Measurements from ENCODE around the gene PLLP.
A peak's percentile ranks its signal among the peaks of the same experiment; 100 is the strongest.

Gene PLLP

GRCh38 chr16:57306676-57307341, 22.3 kb upstream of the PLLP start:
- no peaks in the 10 kb centered on the region for H3F3A ChIP-seq (ENCODE audit: insufficient read depth, low read length)
- H3K36me3 ChIP-seq (replicated peaks; ENCODE audit: insufficient read depth, low read length), result no peaks in the 10 kb centered on the region
- no peaks in the 10 kb centered on the region for H4K20me1 ChIP-seq (ENCODE audit: insufficient read depth, low read length)
- no peak overlapping the region for H3K4me3 ChIP-seq (ENCODE audit: low read length)
- peaks cover 4% of the 10 kb centered on the region; the same call in 1 of the 2 replicates for H3K4me1 ChIP-seq (ENCODE audit: low read length)
- no peak overlapping the region for H2AFZ ChIP-seq (ENCODE audit: low read length)
- no peaks in the 10 kb centered on the region for H3K9me3 ChIP-seq (replicated peaks; ENCODE audit: insufficient read depth, low read length)
- H3K4me2 ChIP-seq (ENCODE audit: low read depth, low read length), result no peak overlapping the region
- no peak for DNase-seq
- TF ChIP-seq, protein P1, sequence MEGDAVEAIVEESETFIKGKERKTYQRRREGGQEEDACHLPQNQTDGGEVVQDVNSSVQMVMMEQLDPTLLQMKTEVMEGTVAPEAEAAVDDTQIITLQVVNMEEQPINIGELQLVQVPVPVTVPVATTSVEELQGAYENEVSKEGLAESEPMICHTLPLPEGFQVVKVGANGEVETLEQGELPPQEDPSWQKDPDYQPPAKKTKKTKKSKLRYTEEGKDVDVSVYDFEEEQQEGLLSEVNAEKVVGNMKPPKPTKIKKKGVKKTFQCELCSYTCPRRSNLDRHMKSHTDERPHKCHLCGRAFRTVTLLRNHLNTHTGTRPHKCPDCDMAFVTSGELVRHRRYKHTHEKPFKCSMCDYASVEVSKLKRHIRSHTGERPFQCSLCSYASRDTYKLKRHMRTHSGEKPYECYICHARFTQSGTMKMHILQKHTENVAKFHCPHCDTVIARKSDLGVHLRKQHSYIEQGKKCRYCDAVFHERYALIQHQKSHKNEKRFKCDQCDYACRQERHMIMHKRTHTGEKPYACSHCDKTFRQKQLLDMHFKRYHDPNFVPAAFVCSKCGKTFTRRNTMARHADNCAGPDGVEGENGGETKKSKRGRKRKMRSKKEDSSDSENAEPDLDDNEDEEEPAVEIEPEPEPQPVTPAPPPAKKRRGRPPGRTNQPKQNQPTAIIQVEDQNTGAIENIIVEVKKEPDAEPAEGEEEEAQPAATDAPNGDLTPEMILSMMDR (IDR thresholded peaks at IDR 0.05; ENCODE audit: low read length), result no peak
- no peak overlapping the region for H3K9ac ChIP-seq (ENCODE audit: low read length)
- no peaks in the 10 kb centered on the region for H3K27me3 ChIP-seq (replicated peaks; ENCODE audit: insufficient read depth, low read length)
- H3K79me2 ChIP-seq (ENCODE audit: low read length), result no peaks in the 10 kb centered on the region
- H3K27ac ChIP-seq (ENCODE audit: low read length), result no peak overlapping the region
- H3K9me2 ChIP-seq (replicated peaks; ENCODE audit: insufficient read depth, low read length), result no peaks in the 10 kb centered on the region

GRCh38 chr16:57305159-57305811, 20.8 kb upstream of the PLLP start:
- no peak for DNase-seq
- Histone ChIP-seq H3K27me3 (replicated peaks; ENCODE audit: insufficient read depth, low read length) (no peaks in the 10 kb centered on the region), H2AFZ (ENCODE audit: low read length) (no peak overlapping the region), H3K27ac (ENCODE audit: low read length) (no peak overlapping the region), H3K9me2 (replicated peaks; ENCODE audit: insufficient read depth, low read length) (no peaks in the 10 kb centered on the region), H3K9me3 (replicated peaks; ENCODE audit: insufficient read depth, low read length) (no peaks in the 10 kb centered on the region), H4K20me1 (ENCODE audit: insufficient read depth, low read length) (no peaks in the 10 kb centered on the region), H3K36me3 (replicated peaks; ENCODE audit: insufficient read depth, low read length) (no peaks in the 10 kb centered on the region), H3F3A (ENCODE audit: insufficient read depth, low read length) (0 out of 2 replicates have a peak, but pooled peaks cover under 1% of the 10 kb centered on the region), H3K4me1 (ENCODE audit: low read length) (peaks cover 8% of the 10 kb centered on the region; the same call in 1 of the 2 replicates), H3K79me2 (ENCODE audit: low read length) (no peaks in the 10 kb centered on the region), H3K4me2 (ENCODE audit: low read depth, low read length) (no peak overlapping the region), H3K9ac (ENCODE audit: low read length) (no peak overlapping the region), H3K4me3 (ENCODE audit: low read length) (no peak overlapping the region)
- TF ChIP-seq, protein P1 (IDR thresholded peaks at IDR 0.05; ENCODE audit: low read length), result no peak
- TF ChIP-seq EZH2 (optimal IDR thresholded peaks at IDR 0.05; ENCODE audit: low read depth, low read length) (no peak), EZH2phosphoT487 (IDR thresholded peaks at IDR 0.05; ENCODE audit: low read length) (no peak)

GRCh38 chr16:57304169-57305061, 19.9 kb upstream of the PLLP start:
- peak overlapping the region; percentile 44; the same call in 1 of the 2 replicates for H2AFZ ChIP-seq (ENCODE audit: low read length)
- no peak overlapping the region for H3K4me2 ChIP-seq (ENCODE audit: low read depth, low read length)
- peaks cover 8% of the 10 kb centered on the region for H3F3A ChIP-seq (ENCODE audit: insufficient read depth, low read length)
- peaks cover 8% of the 10 kb centered on the region; the same call in 1 of the 2 replicates for H3K4me1 ChIP-seq (ENCODE audit: low read length)
- no peak overlapping the region for H3K27ac ChIP-seq (ENCODE audit: low read length)
- no peak overlapping the region for H3K9ac ChIP-seq (ENCODE audit: low read length)
- no peak for DNase-seq
- no peaks in the 10 kb centered on the region for H3K79me2 ChIP-seq (ENCODE audit: low read length)
- H3K36me3 ChIP-seq (replicated peaks; ENCODE audit: insufficient read depth, low read length), result no peaks in the 10 kb centered on the region
- no peaks in the 10 kb centered on the region for H3K9me2 ChIP-seq (replicated peaks; ENCODE audit: insufficient read depth, low read length)
- no peak overlapping the region for H3K4me3 ChIP-seq (ENCODE audit: low read length)
- H4K20me1 ChIP-seq (ENCODE audit: insufficient read depth, low read length), result no peaks in the 10 kb centered on the region
- H3K27me3 ChIP-seq (replicated peaks; ENCODE audit: insufficient read depth, low read length), result no peaks in the 10 kb centered on the region
- H3K9me3 ChIP-seq (replicated peaks; ENCODE audit: insufficient read depth, low read length), result no peaks in the 10 kb centered on the region
- TF ChIP-seq, protein P1 (IDR thresholded peaks at IDR 0.05; ENCODE audit: low read length), result no peak
- no peak for TF ChIP-seq EZH2 (optimal IDR thresholded peaks at IDR 0.05; ENCODE audit: low read depth, low read length)
- no peak for TF ChIP-seq EZH2phosphoT487 (IDR thresholded peaks at IDR 0.05; ENCODE audit: low read length)
